ENCODE data around the gene SLX4IP.

DNA sequence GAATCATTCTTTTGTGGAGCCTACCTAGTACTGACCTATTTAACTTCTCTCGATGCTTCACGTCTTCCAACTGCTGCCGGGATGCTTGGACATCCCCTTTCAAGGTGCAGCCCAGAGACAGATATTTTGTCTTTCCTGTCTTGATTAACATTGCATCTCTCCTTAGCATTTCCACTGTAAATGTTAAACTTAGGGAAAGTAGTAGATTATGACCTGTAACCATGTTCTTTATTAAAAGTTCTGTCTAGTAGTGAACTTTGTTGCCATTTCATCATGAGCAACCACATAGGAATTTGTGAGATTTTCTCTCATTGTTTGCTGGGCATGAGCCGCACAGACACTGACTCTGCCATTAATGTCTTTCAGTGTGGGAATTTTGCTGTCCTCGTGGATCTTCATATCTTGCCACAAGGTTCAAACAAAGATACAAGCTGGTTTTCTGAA, 120.8 kb downstream of the SLX4IP start:
- TF ChIP-seq, protein P1, sequence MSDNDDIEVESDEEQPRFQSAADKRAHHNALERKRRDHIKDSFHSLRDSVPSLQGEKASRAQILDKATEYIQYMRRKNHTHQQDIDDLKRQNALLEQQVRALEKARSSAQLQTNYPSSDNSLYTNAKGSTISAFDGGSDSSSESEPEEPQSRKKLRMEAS (IDR thresholded peaks at IDR 0.05) = peak; percentile 81; the same call in 1 of the 2 replicates
- TF ChIP-seq, protein P2, sequence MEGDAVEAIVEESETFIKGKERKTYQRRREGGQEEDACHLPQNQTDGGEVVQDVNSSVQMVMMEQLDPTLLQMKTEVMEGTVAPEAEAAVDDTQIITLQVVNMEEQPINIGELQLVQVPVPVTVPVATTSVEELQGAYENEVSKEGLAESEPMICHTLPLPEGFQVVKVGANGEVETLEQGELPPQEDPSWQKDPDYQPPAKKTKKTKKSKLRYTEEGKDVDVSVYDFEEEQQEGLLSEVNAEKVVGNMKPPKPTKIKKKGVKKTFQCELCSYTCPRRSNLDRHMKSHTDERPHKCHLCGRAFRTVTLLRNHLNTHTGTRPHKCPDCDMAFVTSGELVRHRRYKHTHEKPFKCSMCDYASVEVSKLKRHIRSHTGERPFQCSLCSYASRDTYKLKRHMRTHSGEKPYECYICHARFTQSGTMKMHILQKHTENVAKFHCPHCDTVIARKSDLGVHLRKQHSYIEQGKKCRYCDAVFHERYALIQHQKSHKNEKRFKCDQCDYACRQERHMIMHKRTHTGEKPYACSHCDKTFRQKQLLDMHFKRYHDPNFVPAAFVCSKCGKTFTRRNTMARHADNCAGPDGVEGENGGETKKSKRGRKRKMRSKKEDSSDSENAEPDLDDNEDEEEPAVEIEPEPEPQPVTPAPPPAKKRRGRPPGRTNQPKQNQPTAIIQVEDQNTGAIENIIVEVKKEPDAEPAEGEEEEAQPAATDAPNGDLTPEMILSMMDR (CRISPR knock-in tag; IDR thresholded peaks at IDR 0.05) = no peak
- TF ChIP-seq ZNF317 (CRISPR knock-in tag; IDR thresholded peaks at IDR 0.05) (no peak), KAT2B (IDR thresholded peaks at IDR 0.05; ENCODE audit: borderline replicate concordance, low read depth, low read length) (no peak), NR2F6 (IDR thresholded peaks at IDR 0.05) (no peak; the same call in 1 of the 2 replicates), NR2F6 (CRISPR knock-in tag; IDR thresholded peaks at IDR 0.05) (0 out of 2 replicates have a peak, but pooled peaks have one; percentile 34), SUZ12 (IDR thresholded peaks at IDR 0.05; ENCODE audit: low read depth, low read length) (no peak), NFYB (CRISPR knock-in tag; IDR thresholded peaks at IDR 0.05) (no peak), PITX1 (CRISPR knock-in tag; IDR thresholded peaks at IDR 0.05) (no peak), FOSL1 (CRISPR knock-in tag; IDR thresholded peaks at IDR 0.05; ENCODE audit: borderline replicate concordance) (peak; percentile 71; the same call in 1 of the 2 replicates)
- TF ChIP-seq, protein P3, sequence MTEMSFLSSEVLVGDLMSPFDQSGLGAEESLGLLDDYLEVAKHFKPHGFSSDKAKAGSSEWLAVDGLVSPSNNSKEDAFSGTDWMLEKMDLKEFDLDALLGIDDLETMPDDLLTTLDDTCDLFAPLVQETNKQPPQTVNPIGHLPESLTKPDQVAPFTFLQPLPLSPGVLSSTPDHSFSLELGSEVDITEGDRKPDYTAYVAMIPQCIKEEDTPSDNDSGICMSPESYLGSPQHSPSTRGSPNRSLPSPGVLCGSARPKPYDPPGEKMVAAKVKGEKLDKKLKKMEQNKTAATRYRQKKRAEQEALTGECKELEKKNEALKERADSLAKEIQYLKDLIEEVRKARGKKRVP (CRISPR knock-in tag; IDR thresholded peaks at IDR 0.05) = peak in 1 of 2 experiments; percentile 59; a peak in 2 of 4 replicates
- TF ChIP-seq, protein P4, sequence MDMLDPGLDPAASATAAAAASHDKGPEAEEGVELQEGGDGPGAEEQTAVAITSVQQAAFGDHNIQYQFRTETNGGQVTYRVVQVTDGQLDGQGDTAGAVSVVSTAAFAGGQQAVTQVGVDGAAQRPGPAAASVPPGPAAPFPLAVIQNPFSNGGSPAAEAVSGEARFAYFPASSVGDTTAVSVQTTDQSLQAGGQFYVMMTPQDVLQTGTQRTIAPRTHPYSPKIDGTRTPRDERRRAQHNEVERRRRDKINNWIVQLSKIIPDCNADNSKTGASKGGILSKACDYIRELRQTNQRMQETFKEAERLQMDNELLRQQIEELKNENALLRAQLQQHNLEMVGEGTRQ (IDR thresholded peaks at IDR 0.05; ENCODE audit: low read depth, low read length) = no peak
- TF ChIP-seq, protein P4 (CRISPR knock-in tag; IDR thresholded peaks at IDR 0.05; ENCODE audit: borderline replicate concordance) = no peak
